ENCODE data around the gene FAM89B. TPM values are rescaled to one million over a fixed set of nuclear protein-coding genes. Genes with fewer than 3 reads are reported as not detected.

Gene FAM89B
- total RNA-seq, 2 experiments from 2014 or later: 12.4 to 12.8 TPM

GRCh38 chr11:65622011-65622410 lies 49.7 kb downstream of the FAM89B start:
- peaks cover 27% of the 10 kb centered on the region for H3K4me1 Mint-ChIP-seq (ENCODE audit: low read depth)
- H3K4me3 Mint-ChIP-seq: no peak overlapping the region
- no peak for DNase-seq
- intact Hi-C loops (cut with micrococcal nuclease): no loop called here
- H3K27me3 Mint-ChIP-seq (ENCODE audit: low read depth): no peaks in the 10 kb centered on the region
- H3K9me3 Mint-ChIP-seq: no peaks in the 10 kb centered on the region
- CTCF ChIA-PET: no interaction called here
- peaks cover 24% of the 10 kb centered on the region for H3K36me3 Mint-ChIP-seq (ENCODE audit: low read depth)
- no peak overlapping the region for H3K27ac Mint-ChIP-seq

DNA sequence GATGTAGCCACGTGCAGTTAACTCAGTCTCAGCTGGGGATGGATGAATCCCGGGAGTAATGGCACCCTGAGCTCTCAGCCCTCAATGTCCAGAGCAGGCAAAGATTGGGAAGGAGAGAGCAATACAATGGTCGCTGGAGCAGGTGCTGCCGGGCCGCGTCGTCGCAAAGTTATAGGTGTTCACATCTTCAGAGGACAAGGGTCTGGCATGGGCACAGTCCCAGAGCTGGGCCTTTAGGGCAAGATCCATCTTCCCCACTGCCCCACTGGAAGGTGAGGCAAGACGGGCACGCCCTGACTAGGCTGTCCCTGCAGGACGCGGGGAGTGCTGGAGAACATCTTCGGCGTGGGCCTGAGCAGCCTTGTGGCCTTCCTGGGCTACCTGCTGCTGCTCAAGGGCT lies 50.8 kb downstream of the FAM89B start:
- CTCF ChIA-PET: interaction anchor here (0.9 to 2.2 kb wide), 3 partner anchors 9 to 30 kb away, joined by 3 to 6 read pairs (median 4); partner anchors contain the start of gene SIPA1
- H3K27ac Mint-ChIP-seq: no peak overlapping the region
- H3K36me3 Mint-ChIP-seq (ENCODE audit: low read depth): peaks cover 21% of the 10 kb centered on the region
- no peak overlapping the region for H3K4me3 Mint-ChIP-seq
- H3K4me1 Mint-ChIP-seq (ENCODE audit: low read depth): peaks cover 17% of the 10 kb centered on the region
- H3K27me3 Mint-ChIP-seq (ENCODE audit: low read depth): no peaks in the 10 kb centered on the region
- H3K9me3 Mint-ChIP-seq: no peaks in the 10 kb centered on the region
- DNase-seq: no peak
- intact Hi-C loops (cut with micrococcal nuclease): no loop called here

Other genes with a start within 250 kb of the FAM89B start
- 10 to 100 TPM; 61.3 to 63.0 TPM for gene DPF2, start 238.7 kb upstream of the FAM89B start, total RNA-seq
- gene TIGD3, start 217.8 kb upstream of the FAM89B start, total RNA-seq: under 1 TPM; 0.32 to 0.62 TPM
- gene SLC25A45, start 189.9 kb upstream of the FAM89B start, total RNA-seq: 10 to 100 TPM; 10.4 to 12.1 TPM
- 10 to 100 TPM; 38.2 to 40.0 TPM for gene FRMD8, start 185.9 kb upstream of the FAM89B start, total RNA-seq
- gene NEAT1, start 149.7 kb upstream of the FAM89B start, total RNA-seq: 100 to 1,000 TPM; 693 to 750 TPM
- gene MALAT1, start 73.5 kb upstream of the FAM89B start, total RNA-seq: over 10,000 TPM; 10,460 to 10,508 TPM
- 10 to 100 TPM; 57.9 to 58.3 TPM for gene SCYL1, start 47.5 kb upstream of the FAM89B start, total RNA-seq
- 10 to 100 TPM; 39.7 to 45.7 TPM for gene LTBP3, start 14.2 kb upstream of the FAM89B start, total RNA-seq
- gene ZNRD2, start 2.1 kb upstream of the FAM89B start, total RNA-seq: 10 to 100 TPM; 41.4 to 42.5 TPM
- 10 to 100 TPM; 51.9 to 54.6 TPM for gene EHBP1L1, start 3.5 kb downstream of the FAM89B start, total RNA-seq
- gene KCNK7, start 23.3 kb downstream of the FAM89B start, total RNA-seq: under 1 TPM in 1 of 2 experiments, not detected in 1; 0.35 TPM
- 10 to 100 TPM; 28.9 to 32.7 TPM for gene MAP3K11, start 41.7 kb downstream of the FAM89B start, total RNA-seq
- gene PCNX3, start 43.2 kb downstream of the FAM89B start, total RNA-seq: 10 to 100 TPM; 21.6 to 24.7 TPM
- 100 to 1,000 TPM; 146 to 150 TPM for gene SIPA1, start 65.6 kb downstream of the FAM89B start, total RNA-seq
- 10 to 100 TPM; 66.9 to 68.5 TPM for gene RELA, start 90.4 kb downstream of the FAM89B start, total RNA-seq
- gene KAT5, start 139.7 kb downstream of the FAM89B start, total RNA-seq: 10 to 100 TPM; 60.1 to 67.1 TPM
- gene RNASEH2C, start 148.3 kb downstream of the FAM89B start, total RNA-seq: 10 to 100 TPM; 95.6 to 97.8 TPM
- 1 to 10 TPM; 6.2 to 6.3 TPM for gene AP5B1, start 208.4 kb downstream of the FAM89B start, total RNA-seq
- not detected for gene OVOL1, start 214.5 kb downstream of the FAM89B start, total RNA-seq

Measured in activated naive CD4-positive, alpha-beta T cell treated with anti-CD3 and anti-CD28 coated beads for 36 hours (primary cell).